MM.1S (cell line): ENCODE data around the gene OGDHL.

Experiments
- CTCF ChIP-seq: fragments of 300-600 bp; sonication (generic); IDR thresholded peaks from 2 replicates; pipeline ENCODE4 v1.5.1; 2016; ENCODE audit warnings: antibody characterized with exemption, low read length, mixed read lengths
- EZH2 ChIP-seq: fragments of 300-600 bp; sonication (generic); optimal IDR thresholded peaks from 2 replicates; pipeline ENCODE3; 2017; ENCODE audit warnings: low read depth, mild to moderate bottlenecking, antibody characterized with exemption, low read length, mixed read lengths

DNA sequence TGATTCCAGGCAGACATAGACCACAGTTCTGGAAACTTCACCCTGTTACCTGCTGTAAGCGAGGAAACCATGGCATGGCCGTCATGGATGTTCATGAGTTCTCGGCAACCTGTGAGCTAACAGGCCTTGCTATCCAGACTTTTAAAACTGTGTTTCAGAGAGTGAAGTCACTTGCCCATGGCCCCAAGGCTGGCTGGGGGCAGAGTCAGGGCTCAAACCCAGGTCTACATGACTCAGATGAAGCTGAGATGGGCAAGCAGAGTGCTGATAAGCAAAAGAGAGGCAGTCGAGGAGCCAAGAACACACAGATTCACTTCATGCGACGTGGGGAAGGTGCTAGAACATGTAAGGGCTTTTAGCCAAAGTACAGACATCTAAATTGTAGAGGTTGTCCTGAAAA lies 51.2 kb downstream of the OGDHL start:
- TF ChIP-seq CTCF (no peak), EZH2 (no peak)
